ENCODE measurements around the gene ZNF592. TPM values are rescaled to one million over a fixed set of nuclear protein-coding genes. Genes with fewer than 3 reads are reported as not detected.

The ZNF592 gene
- total and polyA plus RNA-seq, 2 donors, result 5.9 to 9.7 TPM

GRCh38 chr15:84834229-84834955 is 86.0 kb downstream of the ZNF592 start:
- H3K4me3 ChIP-seq (ENCODE audit: low read length in 2 of 2), result no peak overlapping the region
- no peaks in the 10 kb centered on the region for H3K36me3 ChIP-seq (ENCODE audit: control insufficient read depth in 2 of 2, insufficient read depth in 2 of 2, low read length in 1 of 2)
- WGBS, result 96% methylated on average over 4 of the region's 4 CpGs
- H3K4me1 ChIP-seq (ENCODE audit: control insufficient read depth in 2 of 2, insufficient read depth in 2 of 2, low read length in 2 of 2), result no peaks in the 10 kb centered on the region
- H3K27ac ChIP-seq (ENCODE audit: low read depth in 1 of 2, low read length in 1 of 2), result no peak overlapping the region
- no peaks in the 10 kb centered on the region for H3K9me3 ChIP-seq (ENCODE audit: control insufficient read depth in 2 of 2, insufficient read depth in 1 of 2, low read length in 1 of 2)
- DNase-seq (ENCODE audit: low read depth in 6 of 9, low spot score in 9 of 9), result no peak
- H3K27me3 ChIP-seq (ENCODE audit: control insufficient read depth in 2 of 2, insufficient read depth in 1 of 2, low read length in 1 of 2), result no peaks in the 10 kb centered on the region

- H3K36me3 ChIP-seq (ENCODE audit: control insufficient read depth in 2 of 2, insufficient read depth in 2 of 2, low read length in 1 of 2), result no peaks in the 10 kb centered on the region
- no peaks in the 10 kb centered on the region for H3K4me1 ChIP-seq (ENCODE audit: control insufficient read depth in 2 of 2, insufficient read depth in 2 of 2, low read length in 2 of 2)
- no peak overlapping the region for H3K4me3 ChIP-seq (ENCODE audit: low read length in 2 of 2)
- H3K9me3 ChIP-seq (ENCODE audit: control insufficient read depth in 2 of 2, insufficient read depth in 1 of 2, low read length in 1 of 2), result no peaks in the 10 kb centered on the region
- no peak overlapping the region for H3K27ac ChIP-seq (ENCODE audit: low read depth in 1 of 2, low read length in 1 of 2)
- no peak for DNase-seq (ENCODE audit: low read depth in 6 of 9, low spot score in 9 of 9)
- WGBS, result 98% methylated on average over 5 of the region's 5 CpGs
- H3K27me3 ChIP-seq (ENCODE audit: control insufficient read depth in 2 of 2, insufficient read depth in 1 of 2, low read length in 1 of 2), result no peaks in the 10 kb centered on the region
These were observed 86.6 kb downstream of the ZNF592 start for GRCh38 chr15:84834969-84835368.

GRCh38 chr15:84835661-84836337 is 87.4 kb downstream of the ZNF592 start:
- Histone ChIP-seq H3K27me3 (ENCODE audit: control insufficient read depth in 2 of 2, insufficient read depth in 1 of 2, low read length in 1 of 2) (no peaks in the 10 kb centered on the region), H3K9me3 (ENCODE audit: control insufficient read depth in 2 of 2, insufficient read depth in 1 of 2, low read length in 1 of 2) (no peaks in the 10 kb centered on the region), H3K27ac (ENCODE audit: low read depth in 1 of 2, low read length in 1 of 2) (no peak overlapping the region), H3K4me1 (ENCODE audit: control insufficient read depth in 2 of 2, insufficient read depth in 2 of 2, low read length in 2 of 2) (no peaks in the 10 kb centered on the region), H3K4me3 (ENCODE audit: low read length in 2 of 2) (no peak overlapping the region), H3K36me3 (ENCODE audit: control insufficient read depth in 2 of 2, insufficient read depth in 2 of 2, low read length in 1 of 2) (no peaks in the 10 kb centered on the region)
- DNase-seq (ENCODE audit: low read depth in 6 of 9, low spot score in 9 of 9), result no peak
- 88% methylated on average over 5 of the region's 5 CpGs for WGBS

- Histone ChIP-seq H3K4me3 (ENCODE audit: low read length in 2 of 2) (no peak overlapping the region), H3K9me3 (ENCODE audit: control insufficient read depth in 2 of 2, insufficient read depth in 1 of 2, low read length in 1 of 2) (no peaks in the 10 kb centered on the region), H3K27ac (ENCODE audit: low read depth in 1 of 2, low read length in 1 of 2) (no peak overlapping the region), H3K4me1 (ENCODE audit: control insufficient read depth in 2 of 2, insufficient read depth in 2 of 2, low read length in 2 of 2) (no peaks in the 10 kb centered on the region), H3K36me3 (ENCODE audit: control insufficient read depth in 2 of 2, insufficient read depth in 2 of 2, low read length in 1 of 2) (no peaks in the 10 kb centered on the region), H3K27me3 (ENCODE audit: control insufficient read depth in 2 of 2, insufficient read depth in 1 of 2, low read length in 1 of 2) (no peaks in the 10 kb centered on the region)
- DNase-seq (ENCODE audit: low read depth in 6 of 9, low spot score in 9 of 9), result no peak
- 93% methylated on average over 1 of the region's 1 CpG for WGBS
These were observed 88.5 kb downstream of the ZNF592 start for GRCh38 chr15:84836844-84837243.

GRCh38 chr15:84839714-84840113 is 91.3 kb downstream of the ZNF592 start:
- no peak for DNase-seq (ENCODE audit: low read depth in 6 of 9, low spot score in 9 of 9)
- H3K27ac ChIP-seq (ENCODE audit: low read depth in 1 of 2, low read length in 1 of 2), result no peak overlapping the region
- no peaks in the 10 kb centered on the region for H3K27me3 ChIP-seq (ENCODE audit: control insufficient read depth in 2 of 2, insufficient read depth in 1 of 2, low read length in 1 of 2)
- no peaks in the 10 kb centered on the region for H3K36me3 ChIP-seq (ENCODE audit: control insufficient read depth in 2 of 2, insufficient read depth in 2 of 2, low read length in 1 of 2)
- no peaks in the 10 kb centered on the region for H3K4me1 ChIP-seq (ENCODE audit: control insufficient read depth in 2 of 2, insufficient read depth in 2 of 2, low read length in 2 of 2)
- H3K4me3 ChIP-seq (ENCODE audit: low read length in 2 of 2), result no peak overlapping the region
- 98% methylated on average over 23 of the region's 23 CpGs for WGBS
- no peaks in the 10 kb centered on the region for H3K9me3 ChIP-seq (ENCODE audit: control insufficient read depth in 2 of 2, insufficient read depth in 1 of 2, low read length in 1 of 2)

GRCh38 chr15:84840255-84840654 is 91.9 kb downstream of the ZNF592 start:
- Histone ChIP-seq H3K9me3 (ENCODE audit: control insufficient read depth in 2 of 2, insufficient read depth in 1 of 2, low read length in 1 of 2) (no peaks in the 10 kb centered on the region), H3K4me1 (ENCODE audit: control insufficient read depth in 2 of 2, insufficient read depth in 2 of 2, low read length in 2 of 2) (no peaks in the 10 kb centered on the region), H3K36me3 (ENCODE audit: control insufficient read depth in 2 of 2, insufficient read depth in 2 of 2, low read length in 1 of 2) (no peaks in the 10 kb centered on the region), H3K27me3 (ENCODE audit: control insufficient read depth in 2 of 2, insufficient read depth in 1 of 2, low read length in 1 of 2) (no peaks in the 10 kb centered on the region), H3K4me3 (ENCODE audit: low read length in 2 of 2) (no peak overlapping the region), H3K27ac (ENCODE audit: low read depth in 1 of 2, low read length in 1 of 2) (no peak overlapping the region)
- DNase-seq (ENCODE audit: low read depth in 6 of 9, low spot score in 9 of 9), result no peak
- 95% methylated on average over 10 of the region's 10 CpGs for WGBS

GRCh38 chr15:84840741-84841429 is 92.5 kb downstream of the ZNF592 start:
- no peak for DNase-seq (ENCODE audit: low read depth in 6 of 9, low spot score in 9 of 9)
- H3K4me1 ChIP-seq (ENCODE audit: control insufficient read depth in 2 of 2, insufficient read depth in 2 of 2, low read length in 2 of 2), result no peaks in the 10 kb centered on the region
- no peaks in the 10 kb centered on the region for H3K27me3 ChIP-seq (ENCODE audit: control insufficient read depth in 2 of 2, insufficient read depth in 1 of 2, low read length in 1 of 2)
- no peak overlapping the region for H3K27ac ChIP-seq (ENCODE audit: low read depth in 1 of 2, low read length in 1 of 2)
- no peaks in the 10 kb centered on the region for H3K36me3 ChIP-seq (ENCODE audit: control insufficient read depth in 2 of 2, insufficient read depth in 2 of 2, low read length in 1 of 2)
- H3K9me3 ChIP-seq (ENCODE audit: control insufficient read depth in 2 of 2, insufficient read depth in 1 of 2, low read length in 1 of 2), result no peaks in the 10 kb centered on the region
- 93% methylated on average over 12 of the region's 12 CpGs for WGBS
- no peak overlapping the region for H3K4me3 ChIP-seq (ENCODE audit: low read length in 2 of 2)

- Histone ChIP-seq H3K27me3 (ENCODE audit: control insufficient read depth in 2 of 2, insufficient read depth in 1 of 2, low read length in 1 of 2) (no peaks in the 10 kb centered on the region), H3K4me3 (ENCODE audit: low read length in 2 of 2) (no peak overlapping the region), H3K36me3 (ENCODE audit: control insufficient read depth in 2 of 2, insufficient read depth in 2 of 2, low read length in 1 of 2) (no peaks in the 10 kb centered on the region), H3K9me3 (ENCODE audit: control insufficient read depth in 2 of 2, insufficient read depth in 1 of 2, low read length in 1 of 2) (peaks cover 0 to 8% of the 10 kb centered on the region in 2 donors), H3K27ac (ENCODE audit: low read depth in 1 of 2, low read length in 1 of 2) (no peak overlapping the region), H3K4me1 (ENCODE audit: control insufficient read depth in 2 of 2, insufficient read depth in 2 of 2, low read length in 2 of 2) (no peaks in the 10 kb centered on the region)
- DNase-seq (ENCODE audit: low read depth in 6 of 9, low spot score in 9 of 9), result no peak
- 100% methylated on average over 1 of the region's 1 CpG for WGBS
These were observed 94.4 kb downstream of the ZNF592 start for GRCh38 chr15:84842781-84843180.

- H3K27me3 ChIP-seq (ENCODE audit: control insufficient read depth in 2 of 2, insufficient read depth in 1 of 2, low read length in 1 of 2), result no peaks in the 10 kb centered on the region
- H3K4me3 ChIP-seq (ENCODE audit: low read length in 2 of 2), result no peak overlapping the region
- H3K36me3 ChIP-seq (ENCODE audit: control insufficient read depth in 2 of 2, insufficient read depth in 2 of 2, low read length in 1 of 2), result no peaks in the 10 kb centered on the region
- no peak for DNase-seq (ENCODE audit: low read depth in 6 of 9, low spot score in 9 of 9)
- no peaks in the 10 kb centered on the region for H3K4me1 ChIP-seq (ENCODE audit: control insufficient read depth in 2 of 2, insufficient read depth in 2 of 2, low read length in 2 of 2)
- peaks cover 0 to 8% of the 10 kb centered on the region in 2 donors for H3K9me3 ChIP-seq (ENCODE audit: control insufficient read depth in 2 of 2, insufficient read depth in 1 of 2, low read length in 1 of 2)
- WGBS, result 98% methylated on average over 2 of the region's 2 CpGs
- H3K27ac ChIP-seq (ENCODE audit: low read depth in 1 of 2, low read length in 1 of 2), result no peak overlapping the region
These were observed 96.6 kb downstream of the ZNF592 start for GRCh38 chr15:84844964-84845363.

Data from thymus (tissue), 11 donors.